HepG2 (cell line): ENCODE data around the gene RPRML. TPM values are rescaled to one million over a fixed set of nuclear protein-coding genes. Genes with fewer than 3 reads are reported as not detected.
A peak's percentile ranks its signal among the peaks of the same experiment; 100 is the strongest.

Source experiments
- ARID5B ChIP-seq: IDR thresholded peaks from 2 replicates; pipeline ENCODE4 v1.4.0; 2020; ENCODE audit warnings: mild to moderate bottlenecking, missing genetic modification reagents
- EZH2 ChIP-seq: conservative IDR thresholded peaks from 2 replicates; pipeline ENCODE4 v1.6.1; 2012; ENCODE audit warnings: mild to moderate bottlenecking, low read depth, low read length, moderate library complexity
- FOXC1 ChIP-seq: sonication (generic); formaldehyde crosslinking; IDR thresholded peaks from 2 replicates; pipeline ENCODE4 v1.8.0; 2022; ENCODE audit warnings: mild to moderate bottlenecking, missing genetic modification reagents, borderline replicate concordance
- HINFP ChIP-seq: sonication (generic); formaldehyde crosslinking; IDR thresholded peaks from 2 replicates; pipeline ENCODE4 v1.4.0; 2020; ENCODE audit warnings: low read depth, mild to moderate bottlenecking, missing genetic modification reagents
- ISX ChIP-seq: sonication (generic); formaldehyde crosslinking; conservative IDR thresholded peaks from 2 replicates; pipeline ENCODE4 v1.5.0; 2020; ENCODE audit warnings: missing genetic modification reagents
- MLXIP ChIP-seq: sonication (generic); formaldehyde crosslinking; IDR thresholded peaks from 2 replicates; pipeline ENCODE4 v1.9.0; 2021; ENCODE audit warnings: missing genetic modification reagents, borderline replicate concordance
- NR3C1 ChIP-seq: sonication (generic); formaldehyde crosslinking; IDR thresholded peaks from 2 replicates; pipeline ENCODE4 v1.4.0; 2020; ENCODE audit warnings: missing genetic modification reagents
- RXRB ChIP-seq: IDR thresholded peaks from 2 replicates; pipeline ENCODE4 v1.6.1; 2016; ENCODE audit warnings: borderline replicate concordance, missing genetic modification reagents, missing compliant biosample characterization
- TFE3 ChIP-seq: IDR thresholded peaks from 2 replicates; pipeline ENCODE4 v1.6.1; 2016
- TGIF2 ChIP-seq: IDR thresholded peaks from 2 replicates; pipeline ENCODE4 v1.6.1; 2016; ENCODE audit warnings: control low read depth, missing compliant biosample characterization
- THAP7 ChIP-seq: sonication (generic); formaldehyde crosslinking; IDR thresholded peaks from 2 replicates; pipeline ENCODE4 v1.8.1; 2023; ENCODE audit warnings: mild to moderate bottlenecking, missing genetic modification reagents
- ZBTB38 ChIP-seq: sonication (generic); formaldehyde crosslinking; IDR thresholded peaks from 2 replicates; pipeline ENCODE4 v1.5.1; 2020; ENCODE audit warnings: mild to moderate bottlenecking, missing genetic modification reagents
- ZFY ChIP-seq: sonication (generic); formaldehyde crosslinking; IDR thresholded peaks from 2 replicates; pipeline ENCODE4 v1.4.0; 2020; ENCODE audit warnings: missing genetic modification reagents
- ZNF281 ChIP-seq: sonication (generic); formaldehyde crosslinking; IDR thresholded peaks from 2 replicates; pipeline ENCODE4 v1.4.0; 2020; ENCODE audit warnings: missing genetic modification reagents, borderline replicate concordance
- ZNF652 ChIP-seq: IDR thresholded peaks from 2 replicates; pipeline ENCODE4 v1.6.1; 2016; ENCODE audit warnings: low read depth, borderline replicate concordance
- polyA plus RNA-seq, 8 experiments: library from polyadenylated mRNA; depleted of rRNA in 3 of 8; stranded (reverse) in 7 of 8; unstranded in 1 of 8; fragments of >200 nt; fragmentation: Illumina TruSeq in 4 of 8; extraction: Trizol in 4 of 8; gene quantifications; 2 replicates each; pipeline versions ENCODE4 v1.2.1 to v1.2.3, GENCODE V29; 2011 to 2016; ENCODE audit warnings: low read depth in 4 of 8, missing spikeins in 1 of 8, mixed read lengths in 1 of 8; ENCODE audit not compliant: insufficient read depth in 1 of 8
- total RNA-seq, 5 experiments: library from RNA; depleted of rRNA; stranded (reverse); fragments of >200 nt; fragmentation: Illumina TruSeq; extraction: Trizol; gene quantifications; 2 replicates each; pipeline ENCODE4 v1.2.3, GENCODE V29; 2016; ENCODE audit warnings: low read depth in 1 of 5

The RPRML gene
- total and polyA plus RNA-seq, 2 of the 13 experiments (the other 11 are each of a cell fraction or from before 2014, with no cell fraction given) = not detected

- TF ChIP-seq FOXC1 (CRISPR knock-in tag) = no peak
- TF ChIP-seq RXRB = peak; percentile 60; the same call in 1 of the 2 replicates
- 0 out of 2 replicates have a peak, but pooled peaks have one; percentile 34 for TF ChIP-seq ZBTB38 (CRISPR knock-in tag)
- no peak for TF ChIP-seq ZNF652 (CRISPR knock-in tag)
- TF ChIP-seq ARID5B (CRISPR knock-in tag) = peak; percentile 62; the same call in 1 of the 2 replicates
- no peak for TF ChIP-seq ISX (CRISPR knock-in tag)
- no peak for TF ChIP-seq EZH2
- TF ChIP-seq HINFP (CRISPR knock-in tag) = no peak
- TF ChIP-seq TGIF2 (CRISPR knock-in tag) = no peak
- no peak for TF ChIP-seq NR3C1 (CRISPR knock-in tag)
- no peak for TF ChIP-seq ZNF281
- TF ChIP-seq ZFY = peak; percentile 74
- peak; percentile 59; the same call in 1 of the 2 replicates for TF ChIP-seq THAP7 (CRISPR knock-in tag)
- no peak for TF ChIP-seq MLXIP (CRISPR knock-in tag)
- peak; percentile 62 for TF ChIP-seq TFE3 (CRISPR knock-in tag)
Measured at GRCh38 chr17:46940692-46941404, 38.2 kb downstream of the RPRML start (continued).
